GM21825 (cell line): ENCODE results near the gene PSMB9.
"Not testable (repeated sequence)": the region's sequence is repeated elsewhere in the genome, so short reads cannot be mapped to it uniquely, and the experiment has no call there.

ENCODE experiments used
- ATAC-seq: cut with Tn5 transposase; IDR thresholded peaks from one replicate; pipeline ENCODE4 v1.9.1; 2021; ENCODE audit warnings: mild to moderate bottlenecking, moderate library complexity; ENCODE audit not compliant: unreplicated experiment

Gene PSMB9

GRCh38 chr6:32853541-32854375 is at the start of gene PSMB9, which contains the start of gene TAP1:
TSS of gene PSMB9 (plus strand) at chr6:32854192. CDS start at chr6:32854230, 38 bp downstream.
TSS of gene TAP1 (minus strand) at chr6:32853704. CDS start at chr6:32853636, 68 bp downstream.
- ATAC-seq: peak; percentile 79

GRCh38 chr6:32805404-32805803 is 48.6 kb upstream of the PSMB9 start:
- ATAC-seq: not testable (repeated sequence)

GRCh38 chr6:32807020-32807580 is 46.9 kb upstream of the PSMB9 start:
- no peak for ATAC-seq

GRCh38 chr6:32809171-32809570 is 44.8 kb upstream of the PSMB9 start:
- ATAC-seq: no peak

GRCh38 chr6:32814145-32814544 is 39.8 kb upstream of the PSMB9 start:
- ATAC-seq: no peak

- ATAC-seq: no peak
These were observed 38.9 kb upstream of the PSMB9 start for GRCh38 chr6:32815115-32815514.

- no peak for ATAC-seq
These were observed 38.0 kb upstream of the PSMB9 start for GRCh38 chr6:32815996-32816395.

GRCh38 chr6:32816746-32817204 is 37.2 kb upstream of the PSMB9 start, which contains the start of gene HLA-DOB:
TSS of gene HLA-DOB (minus strand) at chr6:32817002. CDS start at chr6:32816951, 51 bp downstream.
- ATAC-seq: no peak

- no peak for ATAC-seq
These were observed 35.1 kb upstream of the PSMB9 start for GRCh38 chr6:32818867-32819266.

- ATAC-seq: no peak
These were observed 34.3 kb upstream of the PSMB9 start for GRCh38 chr6:32819729-32820128.

GRCh38 chr6:32825966-32826365 is 28.0 kb upstream of the PSMB9 start:
- ATAC-seq: no peak

- no peak for ATAC-seq
These were observed 27.0 kb upstream of the PSMB9 start for GRCh38 chr6:32827025-32827424.

- no peak for ATAC-seq
These were observed 24.5 kb upstream of the PSMB9 start for GRCh38 chr6:32829495-32829894.

- ATAC-seq: no peak
These were observed 24.0 kb upstream of the PSMB9 start for GRCh38 chr6:32830017-32830416.

- no peak for ATAC-seq
These were observed 23.1 kb upstream of the PSMB9 start for GRCh38 chr6:32830936-32831335.

GRCh38 chr6:32832535-32832934 is 21.5 kb upstream of the PSMB9 start:
- no peak for ATAC-seq

- ATAC-seq: no peak
These were observed 20.3 kb upstream of the PSMB9 start for GRCh38 chr6:32833664-32834063.

GRCh38 chr6:32835167-32835893 is 18.7 kb upstream of the PSMB9 start:
- no peak for ATAC-seq

- no peak for ATAC-seq
These were observed 17.1 kb upstream of the PSMB9 start for GRCh38 chr6:32836873-32837272.

- ATAC-seq: peak; percentile 4
These were observed 16.3 kb upstream of the PSMB9 start for GRCh38 chr6:32837651-32838113.
